H1 (cell line): ENCODE measurements around the gene RNF8. TPM values are rescaled to one million over a fixed set of nuclear protein-coding genes. Genes with fewer than 3 reads are reported as not detected.

Source experiments
- CHD1 ChIP-seq: IDR thresholded peaks from 2 replicates; pipeline ENCODE4 v1.6.1; 2012; ENCODE audit warnings: low read depth, low read length, improper control_type of control experiment
- polyA plus RNA-seq, 7 experiments: library from polyadenylated mRNA; depleted of rRNA in 3 of 7; stranded (reverse) in 5 of 7; unstranded in 2 of 7; fragments of >200 nt in 5 of 7; fragments of 200-250 nt in 2 of 7; gene quantifications; 1 replicate in 5 of 7; 2 replicates in 1 of 7; 4 replicates in 1 of 7; pipeline versions ENCODE4 v1.2.1 to v1.2.3, GENCODE V29; 2011 to 2013; ENCODE audit warnings: missing spikeins in 2 of 7, mixed read lengths in 2 of 7
- total RNA-seq: library from RNA; stranded (reverse); fragmentation: NEBNext Ultra II Directional; extraction: Animal tissue kit (Norgen Biotek cat#: 25700); gene quantifications from 2 replicates; pipeline ENCODE4 v1.2.1, GENCODE V29; 2021

The RNF8 gene
- total and polyA plus RNA-seq, 2 of the 8 experiments (the other 6 are each of a cell fraction or from before 2014, with no cell fraction given) = 20.3 to 44.7 TPM

DNA sequence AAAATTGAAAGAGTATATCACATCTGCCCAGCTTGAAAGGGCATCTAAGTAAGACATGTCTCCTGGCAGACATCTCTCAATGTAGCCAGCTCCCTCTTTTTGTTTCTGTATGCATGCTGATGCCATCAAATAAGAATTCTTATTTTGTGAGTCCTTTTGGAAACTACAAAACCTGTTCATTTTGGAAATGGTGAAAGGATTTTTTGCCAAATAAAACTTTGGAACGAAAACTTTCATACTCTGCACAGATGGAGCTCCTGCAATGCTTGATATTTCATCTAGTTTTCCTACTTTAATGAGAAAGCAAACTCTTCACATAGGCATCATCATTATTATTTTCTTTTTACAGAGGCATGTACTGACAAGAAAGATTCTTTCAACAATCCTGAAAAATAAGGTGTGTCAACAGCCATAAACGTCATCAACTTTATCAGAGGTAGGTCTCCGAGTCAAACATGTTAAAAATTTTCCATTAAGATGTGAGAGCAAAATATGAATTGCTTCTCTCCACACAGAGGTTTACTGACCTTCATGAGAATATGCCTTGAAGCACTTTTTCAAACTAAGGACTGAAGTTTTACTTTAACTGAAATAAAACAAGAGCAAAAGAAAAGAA, 53.1 kb downstream of the RNF8 start (continued):
- no peak for TF ChIP-seq CHD1
- TF ChIP-seq, all 59 proteins: peak for 0
